Activated gamma-delta T cell treated with Interleukin-2 at 50 U/mL for 16 hours (primary cell): ENCODE measurements around the gene C16orf96.

Experiments used
- DNase-seq: peaks from one replicate; pipeline ENCODE4 v3.0.0-alpha.2; 2020

The C16orf96 gene

GRCh38 chr16:4603624-4604170 lies 47.6 kb downstream of the C16orf96 start:
- no peak for DNase-seq

GRCh38 chr16:4604401-4604800 lies 48.3 kb downstream of the C16orf96 start:
- DNase-seq, result no peak

- DNase-seq, result no peak
These were observed 50.2 kb downstream of the C16orf96 start for GRCh38 chr16:4606354-4606753.

- DNase-seq, result no peak
These were observed 51.9 kb downstream of the C16orf96 start for GRCh38 chr16:4607841-4608703.

GRCh38 chr16:4608704-4608980 lies 52.5 kb downstream of the C16orf96 start:
- no peak for DNase-seq

- DNase-seq, result no peak
These were observed 53.3 kb downstream of the C16orf96 start for GRCh38 chr16:4609200-4610010.

- no peak for DNase-seq
These were observed 54.2 kb downstream of the C16orf96 start for GRCh38 chr16:4610011-4611005.

GRCh38 chr16:4611337-4612021 lies 55.3 kb downstream of the C16orf96 start:
- no peak for DNase-seq

- DNase-seq, result no peak
These were observed 56.4 kb downstream of the C16orf96 start for GRCh38 chr16:4612474-4612931.

GRCh38 chr16:4612977-4613635 lies 57.0 kb downstream of the C16orf96 start:
- DNase-seq, result no peak

- DNase-seq, result peak; percentile 22
These were observed 57.8 kb downstream of the C16orf96 start for GRCh38 chr16:4613636-4614570.

GRCh38 chr16:4614571-4615383 lies 58.6 kb downstream of the C16orf96 start, which contains the start of gene UBALD1:
TSS of gene UBALD1 (minus strand) at chr16:4614888. CDS start at chr16:4614797, 91 bp downstream.
- DNase-seq, result peak; percentile 65

GRCh38 chr16:4615384-4616046 lies 59.4 kb downstream of the C16orf96 start:
- DNase-seq, result no peak

- DNase-seq, result peak; percentile 98
These were observed 60.1 kb downstream of the C16orf96 start for GRCh38 chr16:4616047-4616811.

- DNase-seq, result no peak
These were observed 61.7 kb downstream of the C16orf96 start for GRCh38 chr16:4617880-4618279.

- DNase-seq, result no peak
These were observed 62.7 kb downstream of the C16orf96 start for GRCh38 chr16:4618645-4619418.

GRCh38 chr16:4623593-4623992 lies 67.5 kb downstream of the C16orf96 start:
- DNase-seq, result no peak
